ENCODE measurements around the gene GJD2. TPM values are rescaled to one million over a fixed set of nuclear protein-coding genes. Genes with fewer than 3 reads are reported as not detected.

Gene GJD2
- polyA plus RNA-seq, 3 donors, result not detected

DNA sequence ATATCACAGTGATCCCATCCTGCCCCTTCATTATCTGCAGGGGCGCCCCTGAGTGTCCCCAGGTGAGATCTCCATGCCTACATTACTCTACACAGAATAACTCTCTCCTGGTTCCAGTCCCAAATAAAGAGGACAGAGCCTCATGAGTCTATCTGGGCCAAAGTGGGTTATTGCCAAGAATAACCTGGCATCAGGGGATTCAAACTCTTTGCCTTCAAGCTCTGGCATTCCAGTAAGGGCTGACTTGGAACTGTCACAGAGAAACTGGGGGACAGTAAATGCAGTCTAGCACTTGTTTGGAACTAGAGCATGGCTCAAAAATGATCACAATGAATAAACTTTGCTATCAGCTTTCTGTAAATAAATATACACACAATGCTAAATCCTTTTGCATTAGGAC lies 30.3 kb downstream of the GJD2 start:
- H3K4me3 ChIP-seq (replicated peaks in 1 of 3; ENCODE audit: low read depth in 2 of 3, low read length in 3 of 3), result no peak overlapping the region
- H3K9me3 ChIP-seq (replicated peaks in 1 of 2; ENCODE audit: control insufficient read depth in 1 of 2, insufficient read depth in 1 of 2, low read length in 2 of 2), result no peaks in the 10 kb centered on the region
- H3K36me3 ChIP-seq (replicated peaks in 1 of 2; ENCODE audit: control insufficient read depth in 1 of 2, insufficient read depth in 2 of 2, low read length in 2 of 2), result no peaks in the 10 kb centered on the region
- peaks cover 24 to 33% (median 33%) of the 10 kb centered on the region in 3 donors for H3K27me3 Mint-ChIP-seq (ENCODE audit: low read depth in 3 of 3)
- no peaks in the 10 kb centered on the region for H3K36me3 Mint-ChIP-seq
- TF ChIP-seq, protein P1, sequence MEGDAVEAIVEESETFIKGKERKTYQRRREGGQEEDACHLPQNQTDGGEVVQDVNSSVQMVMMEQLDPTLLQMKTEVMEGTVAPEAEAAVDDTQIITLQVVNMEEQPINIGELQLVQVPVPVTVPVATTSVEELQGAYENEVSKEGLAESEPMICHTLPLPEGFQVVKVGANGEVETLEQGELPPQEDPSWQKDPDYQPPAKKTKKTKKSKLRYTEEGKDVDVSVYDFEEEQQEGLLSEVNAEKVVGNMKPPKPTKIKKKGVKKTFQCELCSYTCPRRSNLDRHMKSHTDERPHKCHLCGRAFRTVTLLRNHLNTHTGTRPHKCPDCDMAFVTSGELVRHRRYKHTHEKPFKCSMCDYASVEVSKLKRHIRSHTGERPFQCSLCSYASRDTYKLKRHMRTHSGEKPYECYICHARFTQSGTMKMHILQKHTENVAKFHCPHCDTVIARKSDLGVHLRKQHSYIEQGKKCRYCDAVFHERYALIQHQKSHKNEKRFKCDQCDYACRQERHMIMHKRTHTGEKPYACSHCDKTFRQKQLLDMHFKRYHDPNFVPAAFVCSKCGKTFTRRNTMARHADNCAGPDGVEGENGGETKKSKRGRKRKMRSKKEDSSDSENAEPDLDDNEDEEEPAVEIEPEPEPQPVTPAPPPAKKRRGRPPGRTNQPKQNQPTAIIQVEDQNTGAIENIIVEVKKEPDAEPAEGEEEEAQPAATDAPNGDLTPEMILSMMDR (IDR thresholded peaks at IDR 0.05), result no peak
- H3K79me2 ChIP-seq (ENCODE audit: insufficient read depth, low read length), result no peaks in the 10 kb centered on the region
- H3K27ac Mint-ChIP-seq, result no peak overlapping the region
- H3K4me1 Mint-ChIP-seq, result no peaks in the 10 kb centered on the region
- H3K9me3 Mint-ChIP-seq, result peaks cover 0 to 8% (median 3%) of the 10 kb centered on the region in 7 donors
- H3K27ac ChIP-seq (ENCODE audit: low read depth in 1 of 2, low read length in 2 of 2), result no peak overlapping the region
- intact Hi-C loops (cut with micrococcal nuclease), result no loop called here
- no peaks in the 10 kb centered on the region for H3K4me1 ChIP-seq (ENCODE audit: control insufficient read depth in 1 of 2, insufficient read depth in 2 of 2, low read length in 2 of 2)
- no CpG with 5 or more reads among the region's 1 CpG for WGBS (ENCODE audit: insufficient coverage)
- H3K4me2 ChIP-seq (replicated peaks; ENCODE audit: extremely low read depth, low read length, poor library complexity, severe bottlenecking), result no peak overlapping the region
- H3K27me3 ChIP-seq (ENCODE audit: control insufficient read depth in 2 of 2, insufficient read depth in 2 of 2, low read length in 2 of 2), result peaks cover 7 to 29% of the 10 kb centered on the region in 2 donors
- H3K4me3 Mint-ChIP-seq, result no peak overlapping the region
- no peaks in the 10 kb centered on the region for H4K20me1 ChIP-seq (ENCODE audit: insufficient read depth, low read length)
- H2AFZ ChIP-seq (ENCODE audit: insufficient read depth, low read depth, low read length, poor library complexity, severe bottlenecking), result no peak overlapping the region
- no peak for DNase-seq
- no peak overlapping the region for H3K9ac ChIP-seq (ENCODE audit: insufficient read depth, low read length, poor library complexity, severe bottlenecking)

DNA sequence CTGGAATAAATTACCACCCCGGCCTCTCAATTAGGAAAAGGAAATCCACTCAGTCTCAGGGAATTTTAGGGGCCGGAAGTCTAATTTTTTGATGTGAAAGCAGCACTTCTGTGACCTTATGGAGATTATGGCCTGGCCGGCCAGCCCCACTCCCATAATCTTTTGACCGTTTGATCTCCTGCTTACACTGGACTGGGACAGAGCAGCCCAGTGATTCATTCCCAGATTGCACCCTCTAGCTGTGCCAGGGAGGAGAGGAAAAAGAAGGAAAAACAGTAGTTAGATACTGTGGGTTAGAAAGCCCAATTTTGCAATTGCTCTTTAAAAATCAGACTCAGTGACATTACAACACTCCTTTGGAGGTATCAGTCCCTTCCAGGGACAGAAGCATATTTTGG lies 32.4 kb downstream of the GJD2 start:
- no peaks in the 10 kb centered on the region for H3K36me3 ChIP-seq (replicated peaks in 1 of 2; ENCODE audit: control insufficient read depth in 1 of 2, insufficient read depth in 2 of 2, low read length in 2 of 2)
- H3K27ac ChIP-seq (ENCODE audit: low read depth in 1 of 2, low read length in 2 of 2), result no peak overlapping the region
- WGBS (ENCODE audit: insufficient coverage), result no CpG with 5 or more reads among the region's 4 CpGs
- H4K20me1 ChIP-seq (ENCODE audit: insufficient read depth, low read length), result no peaks in the 10 kb centered on the region
- Mint-ChIP-seq H3K27me3 (ENCODE audit: low read depth in 3 of 3) (peaks cover 24 to 39% (median 29%) of the 10 kb centered on the region in 3 donors), H3K4me3 (peak overlapping the region in 1 of 2 donors; percentile 51), H3K27ac (no peak overlapping the region), H3K4me1 (no peaks in the 10 kb centered on the region), H3K9me3 (peaks cover 0 to 6% (median 0%) of the 10 kb centered on the region in 7 donors), H3K36me3 (no peaks in the 10 kb centered on the region)
- no peak overlapping the region for H3K4me2 ChIP-seq (replicated peaks; ENCODE audit: extremely low read depth, low read length, poor library complexity, severe bottlenecking)
- TF ChIP-seq, protein P1 (IDR thresholded peaks at IDR 0.05), result no peak
- DNase-seq, result no peak
- no peaks in the 10 kb centered on the region for H3K9me3 ChIP-seq (replicated peaks in 1 of 2; ENCODE audit: control insufficient read depth in 1 of 2, insufficient read depth in 1 of 2, low read length in 2 of 2)
- H3K79me2 ChIP-seq (ENCODE audit: insufficient read depth, low read length), result no peaks in the 10 kb centered on the region
- intact Hi-C loops (cut with micrococcal nuclease), result no loop called here
- H3K4me1 ChIP-seq (ENCODE audit: control insufficient read depth in 1 of 2, insufficient read depth in 2 of 2, low read length in 2 of 2), result no peaks in the 10 kb centered on the region
- no peak overlapping the region for H3K4me3 ChIP-seq (replicated peaks in 1 of 3; ENCODE audit: low read depth in 2 of 3, low read length in 3 of 3)
- H3K9ac ChIP-seq (ENCODE audit: insufficient read depth, low read length, poor library complexity, severe bottlenecking), result no peak overlapping the region
- peaks cover 7 to 31% of the 10 kb centered on the region in 2 donors for H3K27me3 ChIP-seq (ENCODE audit: control insufficient read depth in 2 of 2, insufficient read depth in 2 of 2, low read length in 2 of 2)
- H2AFZ ChIP-seq (ENCODE audit: insufficient read depth, low read depth, low read length, poor library complexity, severe bottlenecking), result no peak overlapping the region

Data from CD14-positive monocyte (primary cell).